Keratinocyte (primary cell): Measurements from ENCODE around the gene MIOX. TPM values are rescaled to one million over a fixed set of nuclear protein-coding genes. Genes with fewer than 3 reads are reported as not detected.
A peak's percentile ranks its signal among the peaks of the same experiment; 100 is the strongest.

Source experiments
- DNase-seq: peaks from one replicate; pipeline ENCODE4 v3.0.0-alpha.2; 2011; ENCODE audit warnings: low read depth, missing footprints, low spot score
- FAIRE-seq: peaks from 2 replicates; lab custom pipeline; 2011; peaks lifted over from hg19 to GRCh38; lab: Jason Lieb, UNC
- H2AFZ ChIP-seq: 2 replicates; pipeline ENCODE4 v1.6.0; 2012; ENCODE audit warnings: low read length, control low read depth, inconsistent platforms; ENCODE audit not compliant: control insufficient read depth
- H3K27ac ChIP-seq: 2 replicates; pipeline ENCODE4 v1.5.1; 2011; ENCODE audit warnings: low read length; ENCODE audit not compliant: control insufficient read depth, insufficient read depth
- H3K27me3 ChIP-seq: 3 replicates; pipeline ENCODE4 v1.6.0; 2011; ENCODE audit warnings: low read length; ENCODE audit not compliant: control insufficient read depth, insufficient read depth; ENCODE audit errors: extremely low read depth
- H3K36me3 ChIP-seq, 2 experiments: 2 replicates in 1 of 2; 3 replicates in 1 of 2; pipeline ENCODE4 v1.5.1; 2011; ENCODE audit warnings: low read length in 2 of 2, mild to moderate bottlenecking in 1 of 2; ENCODE audit not compliant: control insufficient read depth in 2 of 2, insufficient read depth in 2 of 2; ENCODE audit errors: extremely low read depth in 1 of 2
- H3K4me1 ChIP-seq: 3 replicates; pipeline ENCODE4 v1.5.1; 2011; ENCODE audit warnings: low read length; ENCODE audit not compliant: control insufficient read depth, insufficient read depth; ENCODE audit errors: extremely low read depth
- H3K4me2 ChIP-seq: 3 replicates; pipeline ENCODE4 v1.6.0; 2011; ENCODE audit warnings: low read depth, low read length; ENCODE audit not compliant: control insufficient read depth, insufficient read depth; ENCODE audit errors: extremely low read depth
- H3K4me3 ChIP-seq, 3 experiments: fragments of 200-600 bp in 1 of 3; sonication (generic) in 1 of 3; 2 replicates in 2 of 3; 3 replicates in 1 of 3; pipeline ENCODE4 v1.5.1; 2011 to 2016; ENCODE audit warnings: low read length in 3 of 3, mild to moderate bottlenecking in 3 of 3, control low read depth in 2 of 3, inconsistent platforms in 1 of 3, low read depth in 1 of 3, mixed read lengths in 1 of 3, mixed run types in 1 of 3, moderate library complexity in 1 of 3; ENCODE audit not compliant: control insufficient read depth in 2 of 3, insufficient read depth in 2 of 3; ENCODE audit errors: extremely low read depth in 1 of 3
- H3K79me2 ChIP-seq: 2 replicates; pipeline ENCODE4 v1.6.0; 2012; ENCODE audit warnings: low read length; ENCODE audit not compliant: control insufficient read depth, insufficient read depth
- H3K9ac ChIP-seq: 3 replicates; pipeline ENCODE4 v1.6.0; 2011; ENCODE audit warnings: low read length; ENCODE audit not compliant: control insufficient read depth, insufficient read depth; ENCODE audit errors: extremely low read depth
- H3K9me1 ChIP-seq: 3 replicates; pipeline ENCODE4 v1.6.0; 2011; ENCODE audit warnings: low read length; ENCODE audit not compliant: control insufficient read depth, insufficient read depth; ENCODE audit errors: extremely low read depth
- H3K9me3 ChIP-seq: 2 replicates; pipeline ENCODE4 v1.5.1; 2012; ENCODE audit warnings: low read depth, low read length; ENCODE audit not compliant: control insufficient read depth
- H4K20me1 ChIP-seq: 3 replicates; pipeline ENCODE4 v1.6.0; 2011; ENCODE audit warnings: low read length; ENCODE audit not compliant: control insufficient read depth, insufficient read depth; ENCODE audit errors: extremely low read depth
- EZH2 ChIP-seq: IDR thresholded peaks from one replicate; pipeline ENCODE4 v1.6.1; 2012; ENCODE audit warnings: inconsistent platforms, mild to moderate bottlenecking, low read length, moderate library complexity
- dilution Hi-C: fragments of 300-500 bp; cut with MboI; formaldehyde crosslinking; loops from one replicate; pipeline ENCODE4 v1.7.0; 2020; ENCODE audit warnings: low sequenced_read_pairs; ENCODE audit not compliant: extremely low pct_ligation_motif_present
- polyA plus RNA-seq, 5 experiments: library from polyadenylated mRNA; depleted of rRNA in 3 of 5; stranded (reverse) in 3 of 5; stranded (forward) in 1 of 5; unstranded in 1 of 5; fragments of >200 nt; gene quantifications; 1 replicate in 1 of 5; 2 replicates in 3 of 5; 3 replicates in 1 of 5; pipeline versions ENCODE4 v1.2.1 to v1.2.3, GENCODE V29; 2011 to 2012; ENCODE audit warnings: missing spikeins in 2 of 5, low read depth in 1 of 5, low replicate concordance in 1 of 5
- TF ChIP-seq, protein P1 (sequence below), 3 experiments: IDR thresholded peaks in 1 of 3; conservative IDR thresholded peaks in 1 of 3; optimal IDR thresholded peaks in 1 of 3; 2 replicates in 2 of 3; 3 replicates in 1 of 3; pipeline versions ENCODE3 to v1.5.1; 2011; ENCODE audit warnings: low read length in 3 of 3, mild to moderate bottlenecking in 3 of 3, moderate library complexity in 2 of 3, control low read depth in 1 of 3, inconsistent platforms in 1 of 3; ENCODE audit not compliant: insufficient read depth in 2 of 3; ENCODE audit errors: extremely low read depth in 1 of 3

The MIOX gene
- polyA plus RNA-seq, 1 donor (not counting 4 experiments of a cell fraction or from before 2014, with no cell fraction given): not detected

DNA sequence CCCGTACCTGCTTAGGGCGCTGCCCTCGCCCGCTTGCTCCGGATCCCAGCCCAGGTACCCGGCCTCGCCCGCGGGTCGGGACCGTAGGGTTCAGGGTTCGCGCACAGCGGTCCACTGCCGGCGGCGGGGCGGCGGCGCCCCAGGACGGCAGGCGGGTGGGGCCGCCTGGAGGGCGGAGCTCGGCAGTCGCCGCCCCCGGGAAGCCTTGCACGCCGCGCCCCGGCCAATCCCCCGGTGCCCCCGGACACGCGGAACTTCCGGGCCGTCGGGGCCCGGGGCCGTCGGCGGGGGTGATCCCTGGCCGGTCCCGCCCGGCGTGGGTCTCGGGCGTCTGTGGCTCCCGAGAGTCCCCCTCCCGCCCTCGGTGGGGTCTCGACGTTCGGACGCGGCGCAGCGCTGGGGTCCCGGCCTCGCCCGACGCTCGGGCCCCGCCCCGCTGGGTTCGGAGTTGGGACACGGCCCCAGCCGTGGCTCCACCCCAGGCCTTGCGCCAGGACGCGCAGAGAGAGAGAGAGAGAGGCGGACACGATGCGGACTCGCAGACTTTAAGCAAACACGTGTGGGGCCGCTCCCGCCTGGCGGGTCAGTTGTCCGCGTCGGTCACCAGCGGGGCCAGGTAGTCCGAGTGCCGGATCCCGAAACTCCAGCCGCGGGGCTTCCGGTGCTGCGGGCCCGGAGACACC, 43.4 kb downstream of the MIOX start, which contains the start of gene TYMP:
Gene TYMP, minus strand, starts transcription at position 116 of the 683 bp plus-strand sequence. CDS start 303 bp downstream, outside the sequence.
- H3K4me1 ChIP-seq: peaks cover 10% of the 10 kb centered on the region
- H3K27ac ChIP-seq: peak within 1 kb of the TSS; percentile 76
- FAIRE-seq (no peak), DNase-seq (no peak)
- H3K9me3 ChIP-seq: no peaks in the 10 kb centered on the region
- no peaks in the 10 kb centered on the region for H3K9me1 ChIP-seq
- H2AFZ ChIP-seq: peak within 1 kb of the TSS; percentile 12
- peak within 1 kb of the TSS; percentile 50 to 79 (median 58) for H3K4me3 ChIP-seq
- TF ChIP-seq, protein P1, sequence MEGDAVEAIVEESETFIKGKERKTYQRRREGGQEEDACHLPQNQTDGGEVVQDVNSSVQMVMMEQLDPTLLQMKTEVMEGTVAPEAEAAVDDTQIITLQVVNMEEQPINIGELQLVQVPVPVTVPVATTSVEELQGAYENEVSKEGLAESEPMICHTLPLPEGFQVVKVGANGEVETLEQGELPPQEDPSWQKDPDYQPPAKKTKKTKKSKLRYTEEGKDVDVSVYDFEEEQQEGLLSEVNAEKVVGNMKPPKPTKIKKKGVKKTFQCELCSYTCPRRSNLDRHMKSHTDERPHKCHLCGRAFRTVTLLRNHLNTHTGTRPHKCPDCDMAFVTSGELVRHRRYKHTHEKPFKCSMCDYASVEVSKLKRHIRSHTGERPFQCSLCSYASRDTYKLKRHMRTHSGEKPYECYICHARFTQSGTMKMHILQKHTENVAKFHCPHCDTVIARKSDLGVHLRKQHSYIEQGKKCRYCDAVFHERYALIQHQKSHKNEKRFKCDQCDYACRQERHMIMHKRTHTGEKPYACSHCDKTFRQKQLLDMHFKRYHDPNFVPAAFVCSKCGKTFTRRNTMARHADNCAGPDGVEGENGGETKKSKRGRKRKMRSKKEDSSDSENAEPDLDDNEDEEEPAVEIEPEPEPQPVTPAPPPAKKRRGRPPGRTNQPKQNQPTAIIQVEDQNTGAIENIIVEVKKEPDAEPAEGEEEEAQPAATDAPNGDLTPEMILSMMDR (optimal IDR thresholded peaks at IDR 0.05 in 1 of 3, IDR thresholded peaks at IDR 0.05 in 1 of 3, conservative IDR thresholded peaks at IDR 0.05 in 1 of 3; ENCODE audit: extremely low read depth in 1 of 3, insufficient read depth in 2 of 3, low read length in 3 of 3): no peak
- TF ChIP-seq EZH2: no peak
- dilution Hi-C loops: no loop called here
- H4K20me1 ChIP-seq: no peaks in the 10 kb centered on the region
- peaks cover 11% of the 10 kb centered on the region for H3K27me3 ChIP-seq
- peak within 1 kb of the TSS; percentile 90 for H3K9ac ChIP-seq
- H3K36me3 ChIP-seq: peaks cover 0 to 2% of the 10 kb centered on the region in 2 experiments
- H3K4me2 ChIP-seq: peak within 1 kb of the TSS; percentile 85
- no peaks in the 10 kb centered on the region for H3K79me2 ChIP-seq

DNA sequence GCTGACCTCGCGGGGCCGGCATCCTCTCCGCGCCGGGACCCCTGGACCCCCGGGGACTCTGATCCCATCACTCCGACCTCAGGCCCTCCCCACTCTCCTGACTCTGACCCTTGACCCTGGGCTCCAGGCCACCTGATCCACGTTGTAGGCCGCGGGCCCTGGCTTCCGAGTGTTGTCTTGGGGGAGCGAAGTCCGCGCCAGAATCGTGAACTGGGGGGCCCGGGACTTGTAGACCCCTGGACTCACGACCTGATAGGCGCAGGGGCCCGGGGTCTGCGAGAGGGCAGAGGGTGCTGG, 43.9 kb downstream of the MIOX start:
- Histone ChIP-seq H3K79me2 (no peaks in the 10 kb centered on the region), H4K20me1 (no peaks in the 10 kb centered on the region), H3K4me1 (peaks cover 10% of the 10 kb centered on the region), H2AFZ (no peak overlapping the region), H3K9me1 (no peaks in the 10 kb centered on the region), H3K4me3 (peak overlapping the region; percentile 50 to 79 (median 58)), H3K4me2 (peak overlapping the region; percentile 85), H3K9ac (peak overlapping the region; percentile 90), H3K36me3 (peaks cover 0 to 2% of the 10 kb centered on the region in 2 experiments), H3K27me3 (peaks cover 11% of the 10 kb centered on the region), H3K27ac (peak overlapping the region; percentile 68), H3K9me3 (no peaks in the 10 kb centered on the region)
- FAIRE-seq (no peak), DNase-seq (no peak)
- dilution Hi-C loops: no loop called here
- no peak for TF ChIP-seq EZH2
